ENCODE results near the gene GPD1.

DNA sequence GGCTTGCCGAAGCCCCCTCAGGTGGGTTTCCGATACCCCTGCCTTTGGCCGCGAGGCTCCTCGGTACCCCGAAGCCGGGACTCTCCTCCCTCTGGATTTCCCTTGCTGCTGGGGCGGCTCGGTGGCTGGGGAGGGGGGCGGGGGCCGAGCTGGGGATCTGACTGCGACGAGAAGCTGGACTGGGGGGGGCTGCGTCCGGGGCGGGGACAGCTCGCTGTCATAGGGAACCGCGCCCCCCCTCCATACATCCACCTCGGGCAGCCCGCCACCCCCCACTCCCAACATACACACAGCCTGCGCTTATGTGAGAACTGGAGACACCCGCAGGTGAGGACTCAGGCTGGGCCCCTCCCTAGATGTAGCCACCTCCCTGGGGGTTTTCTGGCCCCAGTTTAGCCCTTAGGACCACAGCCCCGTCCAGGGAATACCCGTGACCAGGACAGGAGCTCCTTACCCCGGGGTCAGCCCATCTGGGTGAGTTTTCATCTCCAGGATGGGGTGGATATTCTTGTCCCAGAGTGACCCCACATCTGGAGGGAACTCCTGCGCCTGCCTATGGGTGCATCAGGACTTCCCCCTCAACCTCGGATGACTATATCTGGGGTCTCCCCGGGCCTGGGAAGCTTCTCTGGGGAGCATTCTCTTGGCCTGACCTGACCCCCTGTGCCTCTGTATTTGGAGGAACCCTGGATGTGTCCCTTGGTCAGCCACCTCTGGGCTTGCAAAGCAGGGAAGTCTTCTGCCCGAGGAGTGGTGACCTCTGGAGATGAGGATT is 45.7 kb upstream of the GPD1 start:
- TF ChIP-seq CTCF (IDR thresholded peaks at IDR 0.05) = no peak
- TF ChIP-seq EZH2phosphoT487 (IDR thresholded peaks at IDR 0.05) = no peak
